ENCODE data around the gene OGT.
A peak's percentile ranks its signal among the peaks of the same experiment; 100 is the strongest.

The OGT gene

DNA sequence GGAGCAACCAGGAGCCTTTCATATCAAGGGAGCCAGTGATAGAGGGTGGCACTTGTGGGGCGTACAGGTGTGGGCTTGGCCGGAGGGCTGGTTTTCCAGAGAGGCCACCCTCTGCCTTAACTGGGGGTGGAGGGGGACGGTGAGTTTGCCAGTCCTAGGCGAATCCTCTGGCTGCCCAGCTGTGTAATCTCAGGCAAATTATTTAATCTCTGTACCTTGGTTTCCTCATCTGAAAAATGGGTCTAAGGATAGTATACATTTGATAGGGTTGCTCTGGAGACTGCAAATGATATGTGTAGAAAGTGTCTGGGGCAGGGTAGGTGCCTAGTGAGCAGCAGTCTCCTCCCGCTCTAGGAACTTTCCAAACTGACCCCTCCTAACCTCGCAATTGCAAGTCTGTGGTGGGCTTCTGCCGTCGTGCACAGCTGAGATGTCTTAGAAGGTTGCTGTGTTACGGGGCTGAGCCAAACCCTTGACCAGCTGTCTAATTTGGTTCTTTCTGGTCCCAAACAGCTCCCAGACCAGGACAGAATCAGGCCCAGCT lies 89.2 kb downstream of the OGT start:
- DNase-seq (ENCODE audit: low read depth in 2 of 2): no peak

DNA sequence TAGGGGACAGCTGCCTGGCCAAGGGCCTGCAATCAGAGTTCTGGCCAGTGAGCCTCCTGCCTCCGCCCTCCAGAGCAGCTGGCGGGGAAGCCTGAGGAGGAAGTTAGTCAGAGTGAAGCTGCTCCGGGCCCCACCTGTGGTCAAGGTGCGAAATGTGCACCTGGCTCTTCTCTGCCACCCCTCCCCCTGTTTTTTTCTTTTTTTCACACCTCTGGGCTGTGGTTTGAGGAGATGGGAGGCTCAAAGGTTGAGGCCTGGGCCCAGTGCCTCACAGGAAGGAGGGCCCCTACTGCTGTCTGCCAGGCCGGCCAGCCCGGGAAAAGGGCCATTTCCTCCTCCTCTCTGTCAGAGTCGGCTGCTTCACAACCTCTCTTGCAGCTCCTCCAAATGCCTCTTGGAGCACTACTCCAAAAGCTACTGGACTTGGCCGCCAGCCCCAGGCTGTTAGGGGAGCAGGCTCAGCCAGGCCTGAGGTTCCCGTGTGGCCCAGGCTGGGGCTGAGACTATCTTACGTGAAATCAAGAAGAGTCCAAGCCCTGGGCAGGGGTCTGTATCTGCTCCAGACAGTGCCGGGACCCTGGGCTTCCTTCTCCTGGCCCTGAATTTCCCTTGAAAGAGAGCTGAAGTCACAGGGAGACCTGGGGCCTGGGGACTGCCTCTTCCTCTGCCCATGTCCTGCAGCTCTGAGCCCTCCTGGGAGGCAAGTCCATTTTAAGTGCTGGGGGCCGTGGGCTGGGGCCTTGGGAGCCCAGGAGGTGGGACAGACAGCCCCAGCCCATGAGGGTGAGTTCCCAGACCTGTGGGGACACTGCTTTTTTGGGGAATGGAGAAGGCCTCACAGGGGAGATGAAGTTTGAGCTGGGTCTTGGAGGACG lies 89.9 kb downstream of the OGT start:
- DNase-seq (ENCODE audit: low read depth in 2 of 2): peak; percentile 22 to 33

GRCh38 chrX:71623714-71624113 lies 90.8 kb downstream of the OGT start:
- DNase-seq (ENCODE audit: low read depth in 2 of 2): no peak

DNA sequence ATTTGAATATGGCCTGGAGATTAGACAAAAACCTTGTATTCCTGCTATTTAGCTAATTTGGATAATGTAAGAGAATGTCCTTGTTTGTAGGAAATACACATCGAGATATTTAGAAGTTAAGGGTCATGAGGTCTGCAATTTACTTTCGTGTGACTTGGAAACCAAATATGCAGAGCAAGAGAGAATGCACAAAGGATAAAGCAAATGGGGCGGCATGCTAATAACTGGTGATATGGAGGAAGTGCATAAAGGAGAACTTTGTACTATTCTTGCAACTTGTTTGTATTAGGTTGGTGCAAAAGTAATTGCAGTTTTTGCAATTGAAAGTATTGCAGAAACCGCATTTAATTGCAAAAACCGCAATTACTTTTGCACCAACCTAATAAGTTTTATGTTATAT lies 92.6 kb downstream of the OGT start:
- no peak for DNase-seq (ENCODE audit: low read depth in 2 of 2)

Measured in stimulated activated CD4-positive, alpha-beta T cell treated with anti-CD3 and anti-CD28 coated beads, Interleukin-1b, Interleukin-23, amount 100 ng/mL, for 4 hours (primary cell).